Measurements from ENCODE around the gene ZACN. TPM values are rescaled to one million over a fixed set of nuclear protein-coding genes. Genes with fewer than 3 reads are reported as not detected.
A peak's percentile ranks its signal among the peaks of the same experiment; 100 is the strongest.

The ZACN gene
- polyA plus RNA-seq, 1 donor from 2014 or later, result not detected

DNA sequence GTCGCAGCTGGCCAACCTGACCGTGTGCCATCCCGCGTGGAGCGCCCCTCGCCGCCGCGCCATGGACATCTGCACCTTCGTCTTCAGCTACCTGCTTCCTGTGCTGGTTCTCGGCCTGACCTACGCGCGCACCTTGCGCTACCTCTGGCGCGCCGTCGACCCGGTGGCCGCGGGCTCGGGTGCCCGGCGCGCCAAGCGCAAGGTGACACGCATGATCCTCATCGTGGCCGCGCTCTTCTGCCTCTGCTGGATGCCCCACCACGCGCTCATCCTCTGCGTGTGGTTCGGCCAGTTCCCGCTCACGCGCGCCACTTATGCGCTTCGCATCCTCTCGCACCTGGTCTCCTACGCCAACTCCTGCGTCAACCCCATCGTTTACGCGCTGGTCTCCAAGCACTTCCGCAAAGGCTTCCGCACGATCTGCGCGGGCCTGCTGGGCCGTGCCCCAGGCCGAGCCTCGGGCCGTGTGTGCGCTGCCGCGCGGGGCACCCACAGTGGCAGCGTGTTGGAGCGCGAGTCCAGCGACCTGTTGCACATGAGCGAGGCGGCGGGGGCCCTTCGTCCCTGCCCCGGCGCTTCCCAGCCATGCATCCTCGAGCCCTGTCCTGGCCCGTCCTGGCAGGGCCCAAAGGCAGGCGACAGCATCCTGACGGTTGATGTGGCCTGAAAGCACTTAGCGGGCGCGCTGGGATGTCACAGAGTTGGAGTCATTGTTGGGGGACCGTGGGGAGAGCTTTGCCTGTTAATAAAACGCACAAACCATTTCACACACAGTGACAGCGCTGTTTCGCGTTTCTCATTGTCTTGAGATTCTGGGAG is 2.0 kb upstream of the ZACN start:
- Histone ChIP-seq H3K9me2 (ENCODE audit: insufficient read depth, low read length) (no peaks in the 10 kb centered on the region), H3K9me3 (ENCODE audit: low read length) (no peaks in the 10 kb centered on the region), H3K36me3 (ENCODE audit: insufficient read depth, low read length) (no peaks in the 10 kb centered on the region), H2AFZ (ENCODE audit: low read depth, low read length) (no peak overlapping the region), H3F3A (ENCODE audit: insufficient read depth, low read length, poor library complexity, severe bottlenecking) (no peaks in the 10 kb centered on the region), H3K27me3 (ENCODE audit: insufficient read depth, low read depth, low read length) (peaks cover 62% of the 10 kb centered on the region), H3K4me3 (ENCODE audit: low read length) (peak overlapping the region; percentile 62), H4K20me1 (ENCODE audit: insufficient read depth) (no peaks in the 10 kb centered on the region), H3K9ac (ENCODE audit: low read length) (no peak overlapping the region), H3K79me2 (replicated peaks; ENCODE audit: insufficient read depth, low read length) (peaks cover 10% of the 10 kb centered on the region), H3K27ac (ENCODE audit: low read length) (no peak overlapping the region), H3K4me2 (ENCODE audit: low read length) (no peak overlapping the region)
- peak; percentile 15 for TF ChIP-seq MXI1 (conservative IDR thresholded peaks at IDR 0.05; ENCODE audit: poor library complexity, severe bottlenecking)
- no peak for TF ChIP-seq SMC3 (conservative IDR thresholded peaks at IDR 0.05; ENCODE audit: poor library complexity)
- TF ChIP-seq, protein P1, sequence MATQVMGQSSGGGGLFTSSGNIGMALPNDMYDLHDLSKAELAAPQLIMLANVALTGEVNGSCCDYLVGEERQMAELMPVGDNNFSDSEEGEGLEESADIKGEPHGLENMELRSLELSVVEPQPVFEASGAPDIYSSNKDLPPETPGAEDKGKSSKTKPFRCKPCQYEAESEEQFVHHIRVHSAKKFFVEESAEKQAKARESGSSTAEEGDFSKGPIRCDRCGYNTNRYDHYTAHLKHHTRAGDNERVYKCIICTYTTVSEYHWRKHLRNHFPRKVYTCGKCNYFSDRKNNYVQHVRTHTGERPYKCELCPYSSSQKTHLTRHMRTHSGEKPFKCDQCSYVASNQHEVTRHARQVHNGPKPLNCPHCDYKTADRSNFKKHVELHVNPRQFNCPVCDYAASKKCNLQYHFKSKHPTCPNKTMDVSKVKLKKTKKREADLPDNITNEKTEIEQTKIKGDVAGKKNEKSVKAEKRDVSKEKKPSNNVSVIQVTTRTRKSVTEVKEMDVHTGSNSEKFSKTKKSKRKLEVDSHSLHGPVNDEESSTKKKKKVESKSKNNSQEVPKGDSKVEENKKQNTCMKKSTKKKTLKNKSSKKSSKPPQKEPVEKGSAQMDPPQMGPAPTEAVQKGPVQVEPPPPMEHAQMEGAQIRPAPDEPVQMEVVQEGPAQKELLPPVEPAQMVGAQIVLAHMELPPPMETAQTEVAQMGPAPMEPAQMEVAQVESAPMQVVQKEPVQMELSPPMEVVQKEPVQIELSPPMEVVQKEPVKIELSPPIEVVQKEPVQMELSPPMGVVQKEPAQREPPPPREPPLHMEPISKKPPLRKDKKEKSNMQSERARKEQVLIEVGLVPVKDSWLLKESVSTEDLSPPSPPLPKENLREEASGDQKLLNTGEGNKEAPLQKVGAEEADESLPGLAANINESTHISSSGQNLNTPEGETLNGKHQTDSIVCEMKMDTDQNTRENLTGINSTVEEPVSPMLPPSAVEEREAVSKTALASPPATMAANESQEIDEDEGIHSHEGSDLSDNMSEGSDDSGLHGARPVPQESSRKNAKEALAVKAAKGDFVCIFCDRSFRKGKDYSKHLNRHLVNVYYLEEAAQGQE (IDR thresholded peaks at IDR 0.05; ENCODE audit: borderline replicate concordance), result no peak
- peak; percentile 27 for TF ChIP-seq POLR2AphosphoS5 (IDR thresholded peaks at IDR 0.05)
- peak; percentile 27 for TF ChIP-seq EZH2 (IDR thresholded peaks at IDR 0.05; ENCODE audit: borderline replicate concordance, insufficient read depth, low read length, poor library complexity, severe bottlenecking)
- no peak for TF ChIP-seq TAF1 (IDR thresholded peaks at IDR 0.05; ENCODE audit: low read depth)
- TF ChIP-seq EP300 (conservative IDR thresholded peaks at IDR 0.05; ENCODE audit: poor library complexity, severe bottlenecking), result no peak
- TF ChIP-seq, protein P2, sequence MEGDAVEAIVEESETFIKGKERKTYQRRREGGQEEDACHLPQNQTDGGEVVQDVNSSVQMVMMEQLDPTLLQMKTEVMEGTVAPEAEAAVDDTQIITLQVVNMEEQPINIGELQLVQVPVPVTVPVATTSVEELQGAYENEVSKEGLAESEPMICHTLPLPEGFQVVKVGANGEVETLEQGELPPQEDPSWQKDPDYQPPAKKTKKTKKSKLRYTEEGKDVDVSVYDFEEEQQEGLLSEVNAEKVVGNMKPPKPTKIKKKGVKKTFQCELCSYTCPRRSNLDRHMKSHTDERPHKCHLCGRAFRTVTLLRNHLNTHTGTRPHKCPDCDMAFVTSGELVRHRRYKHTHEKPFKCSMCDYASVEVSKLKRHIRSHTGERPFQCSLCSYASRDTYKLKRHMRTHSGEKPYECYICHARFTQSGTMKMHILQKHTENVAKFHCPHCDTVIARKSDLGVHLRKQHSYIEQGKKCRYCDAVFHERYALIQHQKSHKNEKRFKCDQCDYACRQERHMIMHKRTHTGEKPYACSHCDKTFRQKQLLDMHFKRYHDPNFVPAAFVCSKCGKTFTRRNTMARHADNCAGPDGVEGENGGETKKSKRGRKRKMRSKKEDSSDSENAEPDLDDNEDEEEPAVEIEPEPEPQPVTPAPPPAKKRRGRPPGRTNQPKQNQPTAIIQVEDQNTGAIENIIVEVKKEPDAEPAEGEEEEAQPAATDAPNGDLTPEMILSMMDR (IDR thresholded peaks at IDR 0.05; ENCODE audit: poor library complexity, severe bottlenecking), result no peak
- no peak for TF ChIP-seq RAD21 (conservative IDR thresholded peaks at IDR 0.05)

- Histone ChIP-seq H4K20me1 (ENCODE audit: insufficient read depth) (no peaks in the 10 kb centered on the region), H3F3A (ENCODE audit: insufficient read depth, low read length, poor library complexity, severe bottlenecking) (no peaks in the 10 kb centered on the region), H3K4me3 (ENCODE audit: low read length) (peak overlapping the region; percentile 62), H3K79me2 (replicated peaks; ENCODE audit: insufficient read depth, low read length) (peaks cover 3% of the 10 kb centered on the region), H3K27ac (ENCODE audit: low read length) (no peak overlapping the region), H3K9me2 (ENCODE audit: insufficient read depth, low read length) (no peaks in the 10 kb centered on the region), H2AFZ (ENCODE audit: low read depth, low read length) (no peak overlapping the region), H3K36me3 (ENCODE audit: insufficient read depth, low read length) (no peaks in the 10 kb centered on the region), H3K4me2 (ENCODE audit: low read length) (no peak overlapping the region), H3K9ac (ENCODE audit: low read length) (no peak overlapping the region), H3K27me3 (ENCODE audit: insufficient read depth, low read depth, low read length) (peaks cover 62% of the 10 kb centered on the region), H3K9me3 (ENCODE audit: low read length) (no peaks in the 10 kb centered on the region)
- no peak for TF ChIP-seq SMC3 (conservative IDR thresholded peaks at IDR 0.05; ENCODE audit: poor library complexity)
- no peak for TF ChIP-seq POLR2AphosphoS5 (IDR thresholded peaks at IDR 0.05)
- no peak for TF ChIP-seq RAD21 (conservative IDR thresholded peaks at IDR 0.05)
- TF ChIP-seq, protein P1 (IDR thresholded peaks at IDR 0.05; ENCODE audit: borderline replicate concordance), result no peak
- TF ChIP-seq MXI1 (conservative IDR thresholded peaks at IDR 0.05; ENCODE audit: poor library complexity, severe bottlenecking), result no peak
- TF ChIP-seq TAF1 (IDR thresholded peaks at IDR 0.05; ENCODE audit: low read depth), result no peak
- no peak for TF ChIP-seq EP300 (conservative IDR thresholded peaks at IDR 0.05; ENCODE audit: poor library complexity, severe bottlenecking)
- TF ChIP-seq EZH2 (IDR thresholded peaks at IDR 0.05; ENCODE audit: borderline replicate concordance, insufficient read depth, low read length, poor library complexity, severe bottlenecking), result no peak
- TF ChIP-seq, protein P2 (IDR thresholded peaks at IDR 0.05; ENCODE audit: poor library complexity, severe bottlenecking), result no peak
Measured at GRCh38 chr17:76077584-76078110, 1.3 kb upstream of the ZACN start.

Measured in neural cell (in vitro differentiated cells).